PC-3 (cell line): ENCODE results near the gene CADPS2.

Experiments used
- EZH2 ChIP-seq: fragments of 300-600 bp; sonication (generic); IDR thresholded peaks from one replicate; pipeline ENCODE4 v1.6.1; 2017; ENCODE audit warnings: antibody characterized with exemption, mild to moderate bottlenecking, low read length; ENCODE audit not compliant: unreplicated experiment
- EZH2phosphoT487 ChIP-seq: fragments of 300-600 bp; sonication (generic); IDR thresholded peaks from 2 replicates; pipeline ENCODE4 v1.6.1; 2018; ENCODE audit warnings: mild to moderate bottlenecking, antibody characterized with exemption, low read length, borderline replicate concordance
- TF ChIP-seq, protein P1 (sequence below): fragments of 300-600 bp; sonication (generic); conservative IDR thresholded peaks from 2 replicates; pipeline ENCODE4 v1.5.1; 2017; ENCODE audit warnings: antibody characterized with exemption, low read depth, mild to moderate bottlenecking, low read length

DNA sequence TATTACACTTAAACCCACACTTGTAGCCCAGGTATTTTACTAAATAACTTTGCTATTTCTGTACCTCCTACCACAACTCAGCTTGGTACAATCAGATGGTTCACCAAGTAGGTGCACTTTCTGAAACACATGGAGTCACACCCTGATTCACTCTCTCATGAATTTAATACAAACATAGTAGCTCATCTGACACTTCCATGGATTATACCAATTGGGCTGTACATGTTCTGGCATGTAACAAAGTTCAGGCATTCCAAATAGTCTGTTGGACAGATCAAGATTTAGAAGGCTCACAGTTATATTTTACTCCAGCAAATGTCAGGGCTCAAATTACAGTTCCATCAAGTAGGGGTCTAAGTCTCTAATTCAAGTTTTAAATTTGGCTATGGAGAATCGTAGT is 121.4 kb downstream of the CADPS2 start:
- TF ChIP-seq, protein P1, sequence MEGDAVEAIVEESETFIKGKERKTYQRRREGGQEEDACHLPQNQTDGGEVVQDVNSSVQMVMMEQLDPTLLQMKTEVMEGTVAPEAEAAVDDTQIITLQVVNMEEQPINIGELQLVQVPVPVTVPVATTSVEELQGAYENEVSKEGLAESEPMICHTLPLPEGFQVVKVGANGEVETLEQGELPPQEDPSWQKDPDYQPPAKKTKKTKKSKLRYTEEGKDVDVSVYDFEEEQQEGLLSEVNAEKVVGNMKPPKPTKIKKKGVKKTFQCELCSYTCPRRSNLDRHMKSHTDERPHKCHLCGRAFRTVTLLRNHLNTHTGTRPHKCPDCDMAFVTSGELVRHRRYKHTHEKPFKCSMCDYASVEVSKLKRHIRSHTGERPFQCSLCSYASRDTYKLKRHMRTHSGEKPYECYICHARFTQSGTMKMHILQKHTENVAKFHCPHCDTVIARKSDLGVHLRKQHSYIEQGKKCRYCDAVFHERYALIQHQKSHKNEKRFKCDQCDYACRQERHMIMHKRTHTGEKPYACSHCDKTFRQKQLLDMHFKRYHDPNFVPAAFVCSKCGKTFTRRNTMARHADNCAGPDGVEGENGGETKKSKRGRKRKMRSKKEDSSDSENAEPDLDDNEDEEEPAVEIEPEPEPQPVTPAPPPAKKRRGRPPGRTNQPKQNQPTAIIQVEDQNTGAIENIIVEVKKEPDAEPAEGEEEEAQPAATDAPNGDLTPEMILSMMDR = no peak
- TF ChIP-seq EZH2 = no peak
- TF ChIP-seq EZH2phosphoT487 = no peak
